Cardiac fibroblast (primary cell): ENCODE results near the gene RNF180.

Source experiments
- DNase-seq, 2 donors: peaks; one replicate each; pipeline versions ENCODE4 v3.0.0 to v3.0.0-alpha.2; 2010; ENCODE audit warnings: low read depth in 2 of 2
- H3K4me3 ChIP-seq, 2 donors: replicated peaks in 1 of 2; 1 replicate in 1 of 2; 2 replicates in 1 of 2; pipeline ENCODE4 v1.5.1; 2011; ENCODE audit warnings: low read depth in 2 of 2, low read length in 2 of 2, mild to moderate bottlenecking in 2 of 2, moderate library complexity in 1 of 2
- TF ChIP-seq, protein P1 (sequence below): IDR thresholded peaks from one replicate; pipeline ENCODE4 v1.5.1; 2011; ENCODE audit warnings: low read depth, mild to moderate bottlenecking, low read length, inconsistent platforms

Gene RNF180

DNA sequence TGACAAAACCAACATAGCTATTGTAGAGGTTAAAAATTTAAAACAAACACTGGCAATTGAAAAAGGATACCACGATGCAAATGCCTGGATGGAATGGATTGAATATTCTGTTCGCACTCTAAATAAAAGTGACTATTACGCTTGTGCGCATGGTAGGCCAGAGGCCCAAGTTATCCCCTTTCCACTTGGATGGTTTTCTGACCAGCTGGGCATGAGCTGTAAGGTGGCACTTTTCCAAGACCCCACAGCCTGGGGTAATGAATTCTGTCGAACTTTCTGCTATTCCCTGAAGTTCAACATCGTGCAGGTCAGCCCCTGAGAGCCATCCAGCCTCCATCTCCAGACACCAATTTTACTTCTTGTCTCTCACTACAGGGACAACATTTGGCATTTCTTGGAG, 5.4 kb upstream of the RNF180 start:
- no peak for DNase-seq
- TF ChIP-seq, protein P1, sequence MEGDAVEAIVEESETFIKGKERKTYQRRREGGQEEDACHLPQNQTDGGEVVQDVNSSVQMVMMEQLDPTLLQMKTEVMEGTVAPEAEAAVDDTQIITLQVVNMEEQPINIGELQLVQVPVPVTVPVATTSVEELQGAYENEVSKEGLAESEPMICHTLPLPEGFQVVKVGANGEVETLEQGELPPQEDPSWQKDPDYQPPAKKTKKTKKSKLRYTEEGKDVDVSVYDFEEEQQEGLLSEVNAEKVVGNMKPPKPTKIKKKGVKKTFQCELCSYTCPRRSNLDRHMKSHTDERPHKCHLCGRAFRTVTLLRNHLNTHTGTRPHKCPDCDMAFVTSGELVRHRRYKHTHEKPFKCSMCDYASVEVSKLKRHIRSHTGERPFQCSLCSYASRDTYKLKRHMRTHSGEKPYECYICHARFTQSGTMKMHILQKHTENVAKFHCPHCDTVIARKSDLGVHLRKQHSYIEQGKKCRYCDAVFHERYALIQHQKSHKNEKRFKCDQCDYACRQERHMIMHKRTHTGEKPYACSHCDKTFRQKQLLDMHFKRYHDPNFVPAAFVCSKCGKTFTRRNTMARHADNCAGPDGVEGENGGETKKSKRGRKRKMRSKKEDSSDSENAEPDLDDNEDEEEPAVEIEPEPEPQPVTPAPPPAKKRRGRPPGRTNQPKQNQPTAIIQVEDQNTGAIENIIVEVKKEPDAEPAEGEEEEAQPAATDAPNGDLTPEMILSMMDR: no peak

DNA sequence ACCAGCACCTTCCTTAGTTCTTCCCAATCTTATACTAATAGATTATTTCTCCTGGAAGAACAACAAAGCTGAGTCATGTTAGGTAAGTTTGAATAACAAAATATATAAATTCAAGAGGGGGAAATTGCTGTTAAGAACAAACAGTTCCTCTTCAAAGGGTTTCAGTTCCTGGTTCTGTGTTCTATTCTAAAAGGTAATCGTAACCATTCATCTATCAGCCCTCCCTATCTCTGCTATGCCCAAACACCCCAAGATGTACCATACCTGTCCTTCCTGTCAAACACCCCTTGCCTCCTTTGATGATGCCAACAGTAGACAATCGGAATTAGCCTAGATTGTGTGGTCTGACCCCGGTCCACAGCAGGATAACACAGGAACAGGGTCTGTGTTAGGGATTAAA, 4.2 kb upstream of the RNF180 start:
- no peak overlapping the region for H3K4me3 ChIP-seq
- DNase-seq: no peak
- TF ChIP-seq, protein P1: no peak

More for the DNA sequence above, 5.4 kb upstream of the RNF180 start:
- no peak overlapping the region for H3K4me3 ChIP-seq

DNA sequence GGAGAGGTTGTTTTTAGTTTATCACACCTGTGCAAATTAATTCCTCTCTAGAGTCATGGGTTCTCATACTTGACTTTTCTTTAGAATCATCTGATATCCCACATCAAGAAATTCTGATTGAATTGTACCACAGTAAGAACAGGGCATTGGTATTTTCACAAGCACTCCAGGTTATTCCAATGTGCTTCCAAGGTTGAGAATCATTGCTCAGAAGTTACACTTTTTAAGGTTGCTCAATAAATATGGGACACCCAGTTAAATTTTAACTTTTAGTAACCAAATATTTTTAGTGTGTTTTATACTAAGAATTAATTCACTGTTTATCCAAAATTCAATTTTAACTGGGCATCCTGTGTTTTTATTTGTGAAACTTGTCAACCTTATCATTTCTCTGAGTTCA, 2.5 kb upstream of the RNF180 start:
- TF ChIP-seq, protein P1: no peak
- no peak for DNase-seq
- H3K4me3 ChIP-seq: no peak overlapping the region

DNA sequence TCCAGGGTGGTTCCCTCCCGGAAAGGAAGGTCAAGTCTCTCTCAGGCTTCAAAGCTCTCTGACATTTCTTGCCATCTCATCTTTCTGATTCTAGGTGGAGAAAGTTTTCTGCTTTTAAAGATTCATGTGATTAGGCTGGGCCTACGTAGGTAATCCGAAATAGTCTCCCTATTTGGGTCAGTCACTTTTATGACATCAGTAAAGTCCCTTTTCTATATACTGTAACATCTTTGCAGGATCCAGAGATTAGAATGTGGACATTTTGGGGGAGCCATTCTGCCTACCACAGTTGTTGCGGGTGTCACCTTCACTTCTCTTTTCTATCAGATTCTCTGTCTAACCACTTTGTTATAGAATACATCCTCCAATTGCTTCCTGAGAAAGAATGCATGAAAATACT, 1.9 kb upstream of the RNF180 start:
- no peak overlapping the region for H3K4me3 ChIP-seq
- TF ChIP-seq, protein P1: no peak
- no peak for DNase-seq

DNA sequence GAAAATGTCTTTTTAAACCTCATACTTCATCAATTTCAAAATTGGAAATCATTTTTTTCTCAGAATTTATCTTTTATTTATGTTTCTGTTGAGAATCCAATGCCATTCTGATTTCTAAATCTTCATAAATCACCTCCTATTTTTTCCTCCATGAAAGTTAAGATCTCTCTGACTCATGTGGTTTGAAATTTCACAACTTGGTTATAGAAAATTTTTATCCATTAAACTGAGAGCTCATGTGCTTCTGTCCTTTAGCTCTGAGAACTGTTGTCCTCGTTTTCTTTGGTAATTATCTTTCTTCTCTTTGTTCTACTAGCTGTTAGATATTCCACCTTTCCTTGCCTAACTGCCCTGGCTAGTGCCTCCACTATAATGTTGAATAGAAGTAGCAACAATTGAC, 1.5 kb upstream of the RNF180 start:
- no peak for DNase-seq
- no peak overlapping the region for H3K4me3 ChIP-seq
- TF ChIP-seq, protein P1: no peak

DNA sequence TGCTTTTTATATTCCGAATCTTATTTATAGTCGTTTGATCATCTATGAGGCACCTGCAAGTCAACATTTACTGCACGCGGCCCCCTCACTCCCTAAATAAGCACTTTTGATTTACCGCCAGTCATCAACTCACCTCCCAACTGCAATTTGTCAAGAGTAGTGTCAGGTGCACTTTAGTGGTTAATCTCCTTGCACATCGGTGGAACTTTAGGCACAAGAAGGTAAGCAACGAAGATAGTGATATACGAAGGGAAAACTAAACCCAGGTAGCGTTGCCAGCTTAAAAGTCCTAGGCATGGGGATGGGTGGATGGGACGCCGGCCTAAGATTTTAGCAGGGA, 513 bp upstream of the RNF180 start:
- H3K4me3 ChIP-seq: peak overlapping the region; percentile 21 to 60
- no peak for DNase-seq
- TF ChIP-seq, protein P1: no peak

DNA sequence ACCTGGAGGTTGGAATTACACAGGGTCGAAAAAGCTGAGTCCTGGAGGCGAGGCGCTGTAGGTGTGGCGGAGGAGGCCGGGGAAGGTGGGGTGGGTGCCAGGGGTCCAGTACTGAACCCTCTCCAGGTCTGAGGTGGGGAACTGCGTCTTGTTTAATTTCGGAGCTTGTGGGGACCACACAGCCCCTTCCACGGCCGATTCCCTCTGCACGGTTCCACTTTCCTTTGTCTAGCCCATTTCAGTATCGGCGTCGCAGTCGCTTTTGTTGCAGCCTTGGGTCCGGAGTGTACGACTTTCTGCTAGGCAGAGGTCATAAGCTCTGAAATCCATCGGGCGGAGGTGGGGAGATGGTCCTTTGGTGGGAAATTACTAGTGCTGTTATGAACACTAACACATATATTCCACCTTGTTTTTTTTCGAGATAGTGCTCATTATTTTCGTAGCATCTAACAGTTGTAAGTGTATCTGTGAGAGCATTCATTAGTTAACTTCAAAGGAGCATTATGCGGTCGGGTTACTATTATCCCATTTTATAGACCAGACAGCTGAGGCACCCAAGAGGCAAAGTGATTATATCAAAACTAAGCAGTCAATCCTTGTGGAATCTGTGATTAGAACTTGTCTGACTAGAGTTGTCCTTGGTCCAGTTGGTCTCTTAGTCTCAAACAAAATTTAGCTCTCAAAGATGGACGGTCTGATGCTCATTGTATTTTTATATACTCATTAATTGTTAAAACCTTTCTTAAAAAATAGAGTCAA, 737 bp downstream of the RNF180 start:
- peak in 1 of 2 donors; percentile 11 for DNase-seq
- H3K4me3 ChIP-seq: peak overlapping the region; percentile 59 to 60
- TF ChIP-seq, protein P1: no peak
